HG02970 (cell line): ENCODE measurements around the gene RAB32.
"Not testable (repeated sequence)": the region's sequence is repeated elsewhere in the genome, so short reads cannot be mapped to it uniquely, and the experiment has no call there.

Experiments
- ATAC-seq: cut with Tn5 transposase; IDR thresholded peaks from one replicate; pipeline ENCODE4 v1.9.1; 2021; ENCODE audit warnings: mild to moderate bottlenecking, moderate library complexity, moderate number of reproducible peaks; ENCODE audit not compliant: unreplicated experiment, low FRiP score

Gene RAB32

GRCh38 chr6:146543211-146543939, at the start of gene RAB32:
RAB32 (plus strand) TSS chr6:146543833; CDS start chr6:146543872, 39 bp downstream.
- peak; percentile 56 for ATAC-seq

GRCh38 chr6:146498309-146498708, 45.3 kb upstream of the RAB32 start:
- no peak for ATAC-seq

GRCh38 chr6:146503096-146503495, 40.5 kb upstream of the RAB32 start:
- no peak for ATAC-seq

GRCh38 chr6:146515212-146515611, 28.4 kb upstream of the RAB32 start:
- ATAC-seq: no peak

GRCh38 chr6:146526192-146526591, 17.4 kb upstream of the RAB32 start:
- ATAC-seq: no peak

- no peak for ATAC-seq
These were observed 10.9 kb upstream of the RAB32 start for GRCh38 chr6:146532702-146533101.

- no peak for ATAC-seq
These were observed 787 bp upstream of the RAB32 start for GRCh38 chr6:146542881-146543210.

- ATAC-seq: peak; percentile 21
These were observed 445 bp downstream of the RAB32 start for GRCh38 chr6:146543940-146544615.

GRCh38 chr6:146544616-146545182, 1.1 kb downstream of the RAB32 start:
- ATAC-seq: no peak

- no peak for ATAC-seq
These were observed 1.9 kb downstream of the RAB32 start for GRCh38 chr6:146545581-146545980.

- ATAC-seq: no peak
These were observed 2.9 kb downstream of the RAB32 start for GRCh38 chr6:146546443-146547043.

GRCh38 chr6:146547889-146548288, 4.3 kb downstream of the RAB32 start:
- no peak for ATAC-seq

- ATAC-seq: no peak
These were observed 5.3 kb downstream of the RAB32 start for GRCh38 chr6:146548898-146549374.

- no peak for ATAC-seq
These were observed 7.3 kb downstream of the RAB32 start for GRCh38 chr6:146550911-146551310.

- ATAC-seq: no peak
These were observed 7.9 kb downstream of the RAB32 start for GRCh38 chr6:146551545-146551944.

- ATAC-seq: no peak
These were observed 9.9 kb downstream of the RAB32 start for GRCh38 chr6:146553377-146554135.

GRCh38 chr6:146560607-146561006, 17.0 kb downstream of the RAB32 start:
- no peak for ATAC-seq

GRCh38 chr6:146566661-146567060, 23.0 kb downstream of the RAB32 start:
- ATAC-seq: not testable (repeated sequence)

- ATAC-seq: not testable (repeated sequence)
These were observed 25.0 kb downstream of the RAB32 start for GRCh38 chr6:146568619-146569018.

GRCh38 chr6:146574211-146574610, 30.6 kb downstream of the RAB32 start:
- no peak for ATAC-seq
